Smooth muscle cell (in vitro differentiated cells): ENCODE measurements around the gene PEAK1. TPM values are rescaled to one million over a fixed set of nuclear protein-coding genes. Genes with fewer than 3 reads are reported as not detected.

Source experiments
- DNase-seq: peaks from one replicate; lab custom pipeline; 2025; ENCODE audit not compliant: unreplicated experiment; lab: John Stamatoyannopoulos, UW
- H2AFZ ChIP-seq: fragments of 200-600 bp; sonication (generic); 2 replicates; pipeline ENCODE4 v1.6.0; 2016; ENCODE audit warnings: antibody characterized with exemption, low read depth, mild to moderate bottlenecking
- H3F3A ChIP-seq: fragments of 200-600 bp; sonication (generic); 2 replicates; pipeline ENCODE4 v1.6.0; 2017; ENCODE audit warnings: antibody characterized with exemption, low read depth
- H3K27ac ChIP-seq: fragments of 200-600 bp; sonication (generic); 2 replicates; pipeline ENCODE4 v1.5.1; 2016; ENCODE audit warnings: low read depth, mild to moderate bottlenecking
- H3K27me3 ChIP-seq: fragments of 200-600 bp; sonication (generic); 2 replicates; pipeline ENCODE4 v1.6.1; 2016; ENCODE audit warnings: low read depth, mild to moderate bottlenecking
- H3K36me3 ChIP-seq: fragments of 200-600 bp; sonication (generic); 2 replicates; pipeline ENCODE4 v1.5.1; 2016; ENCODE audit warnings: low read depth
- H3K4me1 ChIP-seq: fragments of 200-600 bp; sonication (generic); 2 replicates; pipeline ENCODE4 v1.5.1; 2016; ENCODE audit warnings: low read depth
- H3K4me2 ChIP-seq: fragments of 200-600 bp; sonication (generic); 2 replicates; pipeline ENCODE4 v1.6.0; 2016; ENCODE audit warnings: mild to moderate bottlenecking
- H3K4me3 ChIP-seq: fragments of 200-600 bp; sonication (generic); 2 replicates; pipeline ENCODE4 v1.5.1; 2016; ENCODE audit warnings: mild to moderate bottlenecking
- H3K79me2 ChIP-seq: fragments of 200-600 bp; sonication (generic); 2 replicates; pipeline ENCODE4 v1.6.0; 2016; ENCODE audit warnings: low read depth, mild to moderate bottlenecking
- H3K9ac ChIP-seq: fragments of 200-600 bp; sonication (generic); 2 replicates; pipeline ENCODE4 v1.6.0; 2016; ENCODE audit warnings: low read depth
- H3K9me3 ChIP-seq: fragments of 200-600 bp; sonication (generic); replicated peaks from 2 replicates; pipeline ENCODE4 v1.5.1; 2016; ENCODE audit warnings: low read depth
- H4K20me1 ChIP-seq: fragments of 200-600 bp; sonication (generic); 2 replicates; pipeline ENCODE4 v1.6.0; 2016; ENCODE audit warnings: low read depth
- CTCF ChIP-seq: fragments of 200-600 bp; sonication (generic); IDR thresholded peaks from 2 replicates; pipeline ENCODE4 v1.5.1; 2017; ENCODE audit warnings: borderline replicate concordance, mild to moderate bottlenecking, antibody characterized with exemption; ENCODE audit not compliant: insufficient read depth, poor library complexity, severe bottlenecking
- WGBS: methylation state at CpG from one replicate; pipeline ENCODE4 v1.1.7; 2016; ENCODE audit warnings: low lambda C conversion rate; 5-methylcytosine and 5-hydroxymethylcytosine counted together
- polyA plus RNA-seq: library from polyadenylated mRNA; unstranded; fragments of >200 nt; fragmentation: Nextera tagmentation; extraction: Ambion mirVana; gene quantifications from 2 replicates; pipeline ENCODE4 v1.2.1, GENCODE V29; 2016
- total RNA-seq: library from RNA; depleted of rRNA; stranded (reverse); fragments of >200 nt; gene quantifications from 2 replicates; pipeline ENCODE4 v1.2.3, GENCODE V29; 2014

PEAK1 gene
- total and polyA plus RNA-seq, 2 experiments from 2014 or later = 5.6 to 21.9 TPM

DNA sequence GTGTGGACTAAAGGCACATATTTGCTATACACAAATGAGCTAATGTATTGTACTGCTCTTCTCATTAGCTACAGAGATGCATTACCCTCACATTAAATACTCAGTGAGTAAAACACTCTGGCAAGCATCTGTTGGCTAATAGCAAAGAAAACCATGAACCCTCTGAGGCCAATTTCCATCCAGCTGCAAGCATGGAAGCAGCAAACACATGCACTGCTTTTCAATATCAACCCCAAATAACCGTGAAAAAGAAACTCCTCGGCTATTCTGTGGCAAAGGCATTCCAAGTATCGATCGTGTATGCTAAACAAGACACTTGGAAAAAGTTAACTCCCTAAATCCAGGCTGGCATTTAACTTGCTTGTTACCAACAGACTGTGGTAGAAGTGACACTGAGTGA is 67.0 kb downstream of the PEAK1 start:
- TF ChIP-seq CTCF = no peak
- Histone ChIP-seq H2AFZ (no peak overlapping the region), H3K4me2 (no peak overlapping the region), H3K79me2 (peaks cover 7% of the 10 kb centered on the region), H3K9ac (no peak overlapping the region), H4K20me1 (peaks cover 41% of the 10 kb centered on the region), H3K4me1 (peaks cover 10% of the 10 kb centered on the region), H3K27ac (no peak overlapping the region), H3K9me3 (no peaks in the 10 kb centered on the region), H3K4me3 (no peak overlapping the region), H3F3A (no peaks in the 10 kb centered on the region), H3K36me3 (no peaks in the 10 kb centered on the region), H3K27me3 (no peaks in the 10 kb centered on the region)
- 75% methylated on average over 4 of the region's 4 CpGs for WGBS
- DNase-seq = no peak

DNA sequence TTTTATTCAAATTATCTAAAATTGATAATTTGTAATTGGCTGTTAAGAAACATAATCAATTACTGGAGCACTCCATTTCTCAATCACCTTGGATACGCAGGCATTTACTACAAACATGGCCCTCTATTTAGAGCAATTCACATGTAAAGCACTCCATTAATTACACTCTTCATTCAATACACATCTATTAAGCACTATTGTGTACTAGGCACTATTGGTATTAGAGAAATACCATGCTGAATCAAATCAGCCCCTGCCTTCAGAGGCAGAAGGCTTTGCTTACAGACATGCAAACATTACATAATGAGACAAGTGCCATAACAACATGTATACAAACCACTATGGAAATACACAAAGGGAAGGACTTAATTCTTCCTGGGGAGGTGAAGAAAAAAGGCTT is 69.1 kb downstream of the PEAK1 start:
- H4K20me1 ChIP-seq = peaks cover 33% of the 10 kb centered on the region
- no peaks in the 10 kb centered on the region for H3K9me3 ChIP-seq
- TF ChIP-seq CTCF = no peak
- no peak overlapping the region for H3K4me3 ChIP-seq
- 100% methylated on average over 1 of the region's 1 CpG for WGBS
- peaks cover 10% of the 10 kb centered on the region for H3K4me1 ChIP-seq
- H3K79me2 ChIP-seq = peaks cover 17% of the 10 kb centered on the region
- no peak overlapping the region for H3K9ac ChIP-seq
- no peaks in the 10 kb centered on the region for H3K36me3 ChIP-seq
- H3K27ac ChIP-seq = no peak overlapping the region
- H3K27me3 ChIP-seq = no peaks in the 10 kb centered on the region
- H3K4me2 ChIP-seq = no peak overlapping the region
- H2AFZ ChIP-seq = no peak overlapping the region
- DNase-seq = no peak
- no peaks in the 10 kb centered on the region for H3F3A ChIP-seq

- Histone ChIP-seq H3K27me3 (no peaks in the 10 kb centered on the region), H3K4me3 (no peak overlapping the region), H3K4me1 (peaks cover 10% of the 10 kb centered on the region), H3K27ac (no peak overlapping the region), H4K20me1 (peaks cover 28% of the 10 kb centered on the region), H3K9ac (no peak overlapping the region), H3F3A (no peaks in the 10 kb centered on the region), H3K9me3 (no peaks in the 10 kb centered on the region), H3K4me2 (no peak overlapping the region), H3K79me2 (peaks cover 14% of the 10 kb centered on the region), H3K36me3 (no peaks in the 10 kb centered on the region), H2AFZ (no peak overlapping the region)
- TF ChIP-seq CTCF = no peak
- WGBS = 91% methylated on average over 2 of the region's 2 CpGs
- no peak for DNase-seq
Measured at GRCh38 chr15:77349666-77350065, 70.2 kb downstream of the PEAK1 start.

DNA sequence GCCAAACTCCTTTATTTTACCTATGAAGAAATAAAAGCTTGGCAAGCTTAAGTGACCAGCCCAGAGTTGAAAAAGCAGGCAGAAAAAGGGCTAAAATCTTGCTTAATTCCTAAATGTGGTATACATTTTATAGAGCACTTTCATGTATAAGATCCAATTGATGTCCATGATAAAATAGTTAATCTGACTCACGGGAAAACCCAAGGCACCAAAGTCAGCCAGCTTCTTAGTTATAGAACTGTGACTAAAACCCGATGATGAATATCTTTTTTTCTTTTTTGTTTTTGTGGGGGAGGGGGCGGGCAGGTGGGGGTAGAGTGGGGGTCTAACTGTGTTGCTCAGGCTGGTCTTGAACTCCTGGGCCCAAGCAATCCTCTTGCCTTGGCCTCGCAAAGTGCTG is 71.4 kb downstream of the PEAK1 start:
- H3K36me3 ChIP-seq = no peaks in the 10 kb centered on the region
- H2AFZ ChIP-seq = no peak overlapping the region
- peaks cover 14% of the 10 kb centered on the region for H3K79me2 ChIP-seq
- H3K9me3 ChIP-seq = no peaks in the 10 kb centered on the region
- no peak overlapping the region for H3K4me2 ChIP-seq
- H3K27me3 ChIP-seq = no peaks in the 10 kb centered on the region
- peaks cover 10% of the 10 kb centered on the region for H3K4me1 ChIP-seq
- H3F3A ChIP-seq = no peaks in the 10 kb centered on the region
- WGBS = 97% methylated on average over 3 of the region's 4 CpGs
- no peak overlapping the region for H3K4me3 ChIP-seq
- no peak for DNase-seq
- TF ChIP-seq CTCF = no peak
- H3K27ac ChIP-seq = no peak overlapping the region
- peaks cover 28% of the 10 kb centered on the region for H4K20me1 ChIP-seq
- H3K9ac ChIP-seq = no peak overlapping the region
